ENCODE results near the gene RPL36. TPM values are rescaled to one million over a fixed set of nuclear protein-coding genes. Genes with fewer than 3 reads are reported as not detected.
A peak's percentile ranks its signal among the peaks of the same experiment; 100 is the strongest.
"Not testable (repeated sequence)": the region's sequence is repeated elsewhere in the genome, so short reads cannot be mapped to it uniquely, and the experiment has no call there.

The RPL36 gene
- total RNA-seq, 1 experiment from 2014 or later = 1,504 TPM

- H2AFZ ChIP-seq (ENCODE audit: low read depth, low read length, poor library complexity, severe bottlenecking) = no peak overlapping the region
- peaks cover 1 to 23% of the 10 kb centered on the region in 2 experiments; a peak in 2 of 4 replicates for H3K36me3 ChIP-seq (ENCODE audit: control insufficient read depth in 1 of 2, insufficient read depth in 2 of 2, low read length in 2 of 2)
- no peaks in the 10 kb centered on the region for H3K27me3 ChIP-seq (ENCODE audit: insufficient read depth, low read length)
- BruUV-seq (replicated peaks) = no TSS peak
- ChIA-PET RAD21 (ENCODE audit: low non-redundant PET in 1 of 2, low total read pairs in 2 of 2, uncharacterized antibody in 2 of 2, unreplicated experiment in 2 of 2) (interaction anchor here in 1 of 2 experiments (0.7 to 1.0 kb wide), 2 partner anchors 30 to 116 kb away, joined by 3 to 4 read pairs; no protein-coding TSS in a partner anchor), CTCF (interaction anchor here (0.7 to 1.6 kb wide), 14 partner anchors 12 to 1684 kb away, joined by 3 to 10 read pairs (median 4); partner anchors contain the start of genes DUS3L and FUT6), POLR2A (interaction anchor here (1.0 to 1.6 kb wide), 5 partner anchors 31 to 140 kb away, joined by 3 to 5 read pairs (median 4); partner anchors contain the start of genes CATSPERD, LONP1, SAFB and SAFB2)
- H3K9ac ChIP-seq (ENCODE audit: low read length) = peak overlapping the region; percentile 67; the same call in 1 of the 2 replicates
- DNase-seq (ENCODE audit: low read depth, low spot score) (no peak), ATAC-seq (no peak)
- intact Hi-C loops (cut with micrococcal nuclease) = loop anchor here (5.0 kb wide), 2 partner anchors 140 to 640 kb away; no protein-coding TSS in a partner anchor
- H3K27ac ChIP-seq (ENCODE audit: low read depth, low read length) = peak overlapping the region; percentile 58; the same call in 1 of the 2 replicates
- peaks cover 11% of the 10 kb centered on the region; the same call in 1 of the 2 replicates for H4K20me1 ChIP-seq (ENCODE audit: insufficient read depth)
- H3K4me1 ChIP-seq (ENCODE audit: control insufficient read depth in 1 of 2, insufficient read depth in 2 of 2, low read length in 2 of 2) = peaks cover 11 to 39% of the 10 kb centered on the region in 2 experiments; a peak in 3 of 4 replicates
- peak overlapping the region; percentile 11 to 57 for H3K4me3 ChIP-seq (replicated peaks in 1 of 2; ENCODE audit: low read depth in 1 of 2, low read length in 2 of 2)
- H3K79me2 ChIP-seq (ENCODE audit: insufficient read depth, low read length) = peaks cover 26% of the 10 kb centered on the region
- peak overlapping the region; percentile 84 for H3K4me2 ChIP-seq (ENCODE audit: low read length)
- TF ChIP-seq CTCF (IDR thresholded peaks at IDR 0.05 in 2 of 3, conservative IDR thresholded peaks at IDR 0.05 in 1 of 3; ENCODE audit: borderline replicate concordance in 1 of 3, insufficient read depth in 1 of 3, low read depth in 2 of 3, low read length in 2 of 3) (0 out of 6 replicates have a peak, but pooled peaks of 1 of the 3 experiments have one; percentile 1), EGR1 (IDR thresholded peaks at IDR 0.05; ENCODE audit: low read depth) (no peak), SRF (IDR thresholded peaks at IDR 0.05; ENCODE audit: low read depth) (no peak), JUND (IDR thresholded peaks at IDR 0.05) (no peak), ATF3 (IDR thresholded peaks at IDR 0.05) (no peak), EZH2 (IDR thresholded peaks at IDR 0.05) (no peak)
- H3K9me3 ChIP-seq (ENCODE audit: control insufficient read depth in 1 of 2, insufficient read depth in 1 of 2, low read depth in 1 of 2, low read length in 2 of 2) = no peaks in the 10 kb centered on the region
- no peaks in the 10 kb centered on the region for H3K9me2 ChIP-seq (ENCODE audit: insufficient read depth)
These were observed 2.5 kb upstream of the RPL36 start for GRCh38 chr19:5687360-5688198.

GRCh38 chr19:5688262-5688881 lies 1.7 kb upstream of the RPL36 start:
- H3K4me3 ChIP-seq (replicated peaks in 1 of 2; ENCODE audit: low read depth in 1 of 2, low read length in 2 of 2); H3K9me3 ChIP-seq (ENCODE audit: control insufficient read depth in 1 of 2, insufficient read depth in 1 of 2, low read depth in 1 of 2, low read length in 2 of 2); DNase-seq (ENCODE audit: low read depth, low spot score); H2AFZ ChIP-seq (ENCODE audit: low read depth, low read length, poor library complexity, severe bottlenecking); ATAC-seq; H3K4me2 ChIP-seq (ENCODE audit: low read length); RAD21 ChIA-PET (ENCODE audit: low non-redundant PET in 1 of 2, low total read pairs in 2 of 2, uncharacterized antibody in 2 of 2, unreplicated experiment in 2 of 2); H3K27me3 ChIP-seq (ENCODE audit: insufficient read depth, low read length); H3K9me2 ChIP-seq (ENCODE audit: insufficient read depth); BruUV-seq (replicated peaks); H3K9ac ChIP-seq (ENCODE audit: low read length); H3K27ac ChIP-seq (ENCODE audit: low read depth, low read length): not testable (repeated sequence)
- H3K79me2 ChIP-seq (ENCODE audit: insufficient read depth, low read length) = peaks cover 34% of the 10 kb centered on the region
- ChIA-PET CTCF (interaction anchor here (0.8 to 1.7 kb wide), 4 partner anchors 17 to 140 kb away, joined by 3 to 9 read pairs (median 5); partner anchors contain the start of genes CATSPERD and LONP1), POLR2A (interaction anchor here (1.8 to 2.0 kb wide), 2 partner anchors 31 to 116 kb away, joined by 7 to 31 read pairs; partner anchors contain the start of genes CATSPERD, LONP1 and NRTN)
- peaks cover 8 to 31% of the 10 kb centered on the region in 2 experiments; a peak in 2 of 4 replicates for H3K36me3 ChIP-seq (ENCODE audit: control insufficient read depth in 1 of 2, insufficient read depth in 2 of 2, low read length in 2 of 2)
- intact Hi-C loops (cut with micrococcal nuclease) = loop anchor here (5.0 kb wide), 2 partner anchors 141 to 641 kb away; no protein-coding TSS in a partner anchor
- H4K20me1 ChIP-seq (ENCODE audit: insufficient read depth) = peaks cover 17% of the 10 kb centered on the region; the same call in 1 of the 2 replicates
- peaks cover 11 to 47% of the 10 kb centered on the region in 2 experiments; a peak in 3 of 4 replicates for H3K4me1 ChIP-seq (ENCODE audit: control insufficient read depth in 1 of 2, insufficient read depth in 2 of 2, low read length in 2 of 2)

Measured in HCT116 (cell line).